Measurements from ENCODE around the gene GBX2.

Gene GBX2

DNA sequence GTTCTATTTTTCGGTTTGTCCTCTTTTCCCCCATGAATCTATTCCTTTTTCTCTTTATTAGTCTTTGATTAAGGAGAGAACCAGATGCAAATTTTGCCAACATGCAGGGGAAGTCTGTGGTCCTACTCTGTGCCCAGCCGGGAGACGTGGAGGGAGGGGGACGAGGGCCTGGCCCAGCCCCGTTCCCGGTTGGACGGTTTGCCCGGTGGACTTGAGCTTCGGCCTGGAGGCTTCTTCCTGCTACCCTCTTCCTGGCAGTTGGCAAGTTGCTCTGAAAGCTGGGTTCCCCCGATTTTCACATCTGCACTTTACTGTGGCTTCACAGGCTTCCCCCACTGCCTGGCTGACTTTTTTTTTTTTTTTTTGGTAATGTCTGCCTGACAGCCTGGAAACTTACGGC is 39.3 kb upstream of the GBX2 start:
- Histone ChIP-seq H3K27me3 (ENCODE audit: insufficient read depth, low read length) (no peaks in the 10 kb centered on the region; the same call in 1 of the 2 replicates), H3K9me3 (ENCODE audit: insufficient read depth, low read depth, low read length) (no peaks in the 10 kb centered on the region), H3K27ac (ENCODE audit: low read length) (no peak overlapping the region), H3K4me1 (ENCODE audit: insufficient read depth, low read length) (no peaks in the 10 kb centered on the region), H3K36me3 (ENCODE audit: insufficient read depth, low read depth, low read length) (no peaks in the 10 kb centered on the region), H3K4me3 (ENCODE audit: low read length) (no peak overlapping the region), H3K9ac (ENCODE audit: low read depth, low read length) (no peak overlapping the region)

DNA sequence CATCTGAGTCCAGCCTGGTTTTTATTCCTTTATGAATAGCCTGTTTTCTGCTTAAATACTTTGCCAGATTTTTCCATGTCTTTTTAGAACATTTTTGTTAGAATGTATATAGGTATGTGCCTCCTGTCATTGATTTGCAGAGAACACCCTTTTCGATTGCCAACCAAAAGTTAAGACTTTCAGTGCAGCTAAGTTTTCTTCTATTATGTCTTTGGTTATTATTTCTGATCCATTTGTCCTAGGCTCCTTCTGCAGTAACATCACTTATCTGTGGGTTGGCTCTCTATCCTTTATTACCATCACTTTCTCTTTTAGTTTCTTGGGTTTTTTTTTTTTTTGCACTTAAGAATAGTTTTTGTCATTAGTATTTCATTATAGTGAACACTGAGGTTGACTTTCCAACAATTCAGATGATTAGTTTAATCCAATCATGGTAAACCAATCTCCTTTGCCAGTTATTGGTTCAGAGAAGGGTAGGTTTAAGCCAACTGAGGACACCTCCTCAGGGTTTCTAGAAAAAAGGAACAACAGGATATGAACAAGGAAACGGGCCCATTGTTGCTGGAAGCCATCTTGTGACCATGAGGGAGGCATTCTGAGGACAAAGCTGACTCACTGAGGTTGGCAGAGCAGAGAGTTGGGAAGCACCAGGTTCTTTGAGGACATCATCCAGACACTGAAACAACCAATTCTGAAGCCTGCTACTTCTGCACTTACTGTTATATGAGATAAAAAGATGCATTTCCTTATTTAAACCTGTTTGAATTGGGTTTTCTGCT is 37.9 kb upstream of the GBX2 start:
- Histone ChIP-seq H3K4me3 (ENCODE audit: low read length) (no peak overlapping the region), H3K27me3 (ENCODE audit: insufficient read depth, low read length) (no peaks in the 10 kb centered on the region; the same call in 1 of the 2 replicates), H3K36me3 (ENCODE audit: insufficient read depth, low read depth, low read length) (no peaks in the 10 kb centered on the region), H3K4me1 (ENCODE audit: insufficient read depth, low read length) (no peaks in the 10 kb centered on the region), H3K9me3 (ENCODE audit: insufficient read depth, low read depth, low read length) (no peaks in the 10 kb centered on the region), H3K9ac (ENCODE audit: low read depth, low read length) (no peak overlapping the region), H3K27ac (ENCODE audit: low read length) (no peak overlapping the region)

DNA sequence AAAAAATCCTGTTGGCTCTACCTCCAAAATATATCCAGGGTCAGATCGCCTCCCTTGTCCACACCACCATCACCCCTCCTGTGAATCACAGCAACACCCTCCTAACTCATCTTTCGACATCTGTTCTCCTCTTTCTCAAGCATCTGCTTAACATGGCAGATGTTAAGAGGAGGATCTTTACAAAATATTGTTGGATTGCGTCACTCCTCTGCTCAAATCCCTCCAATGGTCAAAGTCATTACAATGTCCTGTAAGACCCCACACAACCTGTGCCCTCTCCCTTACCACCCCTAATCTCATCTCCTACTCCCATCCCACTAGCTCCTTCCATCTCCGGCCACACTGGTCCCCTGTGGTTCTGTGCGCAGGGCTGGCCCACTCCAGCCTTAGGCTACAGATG is 36.8 kb upstream of the GBX2 start:
- Histone ChIP-seq H3K4me1 (ENCODE audit: insufficient read depth, low read length) (no peaks in the 10 kb centered on the region), H3K4me3 (ENCODE audit: low read length) (no peak overlapping the region), H3K9me3 (ENCODE audit: insufficient read depth, low read depth, low read length) (no peaks in the 10 kb centered on the region), H3K36me3 (ENCODE audit: insufficient read depth, low read depth, low read length) (no peaks in the 10 kb centered on the region), H3K27ac (ENCODE audit: low read length) (no peak overlapping the region), H3K9ac (ENCODE audit: low read depth, low read length) (no peak overlapping the region), H3K27me3 (ENCODE audit: insufficient read depth, low read length) (no peaks in the 10 kb centered on the region; the same call in 1 of the 2 replicates)

DNA sequence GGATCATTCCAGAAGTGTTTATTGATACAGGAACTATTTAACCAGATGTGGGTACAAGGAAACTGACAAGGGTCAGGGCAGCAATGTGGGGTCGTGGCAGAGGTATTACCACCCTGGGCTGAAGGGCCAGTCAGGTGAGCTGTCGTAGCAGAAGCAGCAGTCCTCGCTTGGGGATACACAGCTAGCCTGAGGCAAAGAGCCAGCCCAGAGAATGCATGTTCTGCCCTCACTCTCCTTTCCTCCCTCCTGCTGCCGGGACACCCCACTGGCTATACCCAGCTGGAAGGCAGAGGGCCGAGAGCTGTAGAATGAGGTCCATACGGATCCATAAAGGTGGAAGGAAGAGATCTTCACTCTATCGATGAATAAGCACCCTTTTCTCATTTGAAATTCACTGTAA is 32.2 kb upstream of the GBX2 start:
- no peaks in the 10 kb centered on the region; the same call in 1 of the 2 replicates for H3K27me3 ChIP-seq (ENCODE audit: insufficient read depth, low read length)
- no peak overlapping the region for H3K27ac ChIP-seq (ENCODE audit: low read length)
- no peak overlapping the region for H3K9ac ChIP-seq (ENCODE audit: low read depth, low read length)
- H3K36me3 ChIP-seq (ENCODE audit: insufficient read depth, low read depth, low read length): no peaks in the 10 kb centered on the region
- H3K4me1 ChIP-seq (ENCODE audit: insufficient read depth, low read length): no peaks in the 10 kb centered on the region
- H3K4me3 ChIP-seq (ENCODE audit: low read length): no peak overlapping the region
- H3K9me3 ChIP-seq (ENCODE audit: insufficient read depth, low read depth, low read length): no peaks in the 10 kb centered on the region

DNA sequence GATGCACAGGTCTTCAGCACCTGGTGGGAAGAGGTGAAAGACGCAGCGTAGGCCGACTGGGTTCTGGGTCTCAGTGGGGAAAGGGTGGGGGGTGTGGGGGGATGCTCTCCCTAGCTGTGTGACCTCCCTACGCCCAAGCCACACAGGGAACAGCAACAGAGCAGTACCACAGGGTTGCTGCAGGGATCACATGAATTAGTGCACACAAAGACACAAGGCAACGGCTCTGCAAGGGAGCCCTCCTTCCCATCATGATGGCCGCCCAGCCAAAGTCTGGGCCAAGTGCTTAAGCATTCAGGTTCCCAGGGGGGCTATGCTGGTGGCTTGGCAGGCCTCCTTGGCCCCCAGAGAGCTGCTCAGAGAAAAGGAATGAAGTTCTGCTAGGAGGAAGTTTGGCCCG is 28.2 kb upstream of the GBX2 start:
- Histone ChIP-seq H3K27me3 (ENCODE audit: insufficient read depth, low read length) (no peaks in the 10 kb centered on the region), H3K36me3 (ENCODE audit: insufficient read depth, low read depth, low read length) (no peaks in the 10 kb centered on the region), H3K9ac (ENCODE audit: low read depth, low read length) (no peak overlapping the region), H3K27ac (ENCODE audit: low read length) (no peak overlapping the region), H3K9me3 (ENCODE audit: insufficient read depth, low read depth, low read length) (no peaks in the 10 kb centered on the region), H3K4me1 (ENCODE audit: insufficient read depth, low read length) (no peaks in the 10 kb centered on the region), H3K4me3 (ENCODE audit: low read length) (no peak overlapping the region)

DNA sequence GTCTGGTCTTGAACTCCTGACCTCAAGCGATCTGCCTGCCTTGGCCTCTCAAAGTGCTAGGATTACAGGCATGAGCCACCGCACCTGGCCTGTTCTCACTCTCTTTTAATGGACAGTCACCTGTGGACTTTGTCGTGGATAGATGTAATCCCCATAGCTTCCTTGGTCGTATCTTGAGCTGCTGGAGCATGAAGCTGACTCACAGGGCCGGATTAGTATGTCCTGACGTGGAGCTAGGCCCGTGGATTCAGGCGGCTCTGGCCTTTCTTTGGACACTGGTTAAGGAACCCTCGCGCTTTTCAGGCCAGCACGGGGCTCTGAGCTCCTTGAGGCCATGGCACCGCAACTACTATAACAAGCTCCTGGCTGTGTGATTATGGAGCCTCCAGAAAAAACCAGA is 27.5 kb upstream of the GBX2 start:
- no peak overlapping the region for H3K27ac ChIP-seq (ENCODE audit: low read length)
- H3K9ac ChIP-seq (ENCODE audit: low read depth, low read length): no peak overlapping the region
- H3K4me1 ChIP-seq (ENCODE audit: insufficient read depth, low read length): no peaks in the 10 kb centered on the region
- no peaks in the 10 kb centered on the region for H3K27me3 ChIP-seq (ENCODE audit: insufficient read depth, low read length)
- no peak overlapping the region for H3K4me3 ChIP-seq (ENCODE audit: low read length)
- H3K9me3 ChIP-seq (ENCODE audit: insufficient read depth, low read depth, low read length): no peaks in the 10 kb centered on the region
- no peaks in the 10 kb centered on the region for H3K36me3 ChIP-seq (ENCODE audit: insufficient read depth, low read depth, low read length)

DNA sequence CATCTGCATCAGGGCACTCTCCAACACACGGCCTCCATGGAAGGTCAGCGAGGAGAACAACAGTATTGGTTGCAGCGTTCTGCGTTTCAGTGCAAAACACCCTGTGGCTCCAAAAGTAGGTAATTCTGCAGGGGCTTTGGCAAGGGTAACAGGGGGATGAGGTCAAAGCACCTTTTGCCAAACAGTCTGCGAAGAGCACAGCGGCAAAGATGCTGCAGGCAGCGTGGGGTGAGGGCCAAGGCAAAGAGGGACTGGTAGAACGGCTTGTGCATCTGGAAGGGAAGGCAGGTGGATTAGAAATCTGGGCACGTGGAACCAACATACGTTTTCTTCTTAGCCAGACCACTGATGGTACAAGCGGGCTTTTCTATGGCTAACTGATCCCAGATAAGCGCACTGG is 26.6 kb upstream of the GBX2 start:
- Histone ChIP-seq H3K36me3 (ENCODE audit: insufficient read depth, low read depth, low read length) (no peaks in the 10 kb centered on the region), H3K9me3 (ENCODE audit: insufficient read depth, low read depth, low read length) (no peaks in the 10 kb centered on the region), H3K27ac (ENCODE audit: low read length) (no peak overlapping the region), H3K9ac (ENCODE audit: low read depth, low read length) (no peak overlapping the region), H3K4me1 (ENCODE audit: insufficient read depth, low read length) (no peaks in the 10 kb centered on the region), H3K27me3 (ENCODE audit: insufficient read depth, low read length) (no peaks in the 10 kb centered on the region), H3K4me3 (ENCODE audit: low read length) (no peak overlapping the region)

DNA sequence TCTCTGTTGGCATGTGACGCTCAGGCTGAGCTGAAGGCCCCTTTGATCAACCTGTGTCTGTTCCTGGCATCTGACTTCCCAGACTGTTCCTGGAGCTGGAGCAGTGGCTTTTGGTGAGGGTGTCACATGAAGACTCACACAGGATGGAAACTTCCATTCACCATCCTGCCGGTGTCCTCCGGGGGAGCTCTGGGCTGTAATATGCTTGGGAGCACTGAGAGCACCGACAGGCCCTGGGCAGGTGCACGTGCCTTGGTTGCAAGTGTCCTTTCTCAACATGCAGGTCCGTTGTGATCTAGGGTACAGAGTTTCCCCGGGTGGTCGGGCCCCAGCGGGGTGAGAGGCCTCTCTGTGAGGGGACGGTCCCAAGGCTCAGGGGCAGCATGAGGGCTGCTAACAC is 24.8 kb upstream of the GBX2 start:
- no peaks in the 10 kb centered on the region for H3K4me1 ChIP-seq (ENCODE audit: insufficient read depth, low read length)
- H3K4me3 ChIP-seq (ENCODE audit: low read length): no peak overlapping the region
- H3K36me3 ChIP-seq (ENCODE audit: insufficient read depth, low read depth, low read length): no peaks in the 10 kb centered on the region
- H3K27me3 ChIP-seq (ENCODE audit: insufficient read depth, low read length): no peaks in the 10 kb centered on the region
- no peak overlapping the region for H3K9ac ChIP-seq (ENCODE audit: low read depth, low read length)
- H3K27ac ChIP-seq (ENCODE audit: low read length): no peak overlapping the region
- no peaks in the 10 kb centered on the region for H3K9me3 ChIP-seq (ENCODE audit: insufficient read depth, low read depth, low read length)

DNA sequence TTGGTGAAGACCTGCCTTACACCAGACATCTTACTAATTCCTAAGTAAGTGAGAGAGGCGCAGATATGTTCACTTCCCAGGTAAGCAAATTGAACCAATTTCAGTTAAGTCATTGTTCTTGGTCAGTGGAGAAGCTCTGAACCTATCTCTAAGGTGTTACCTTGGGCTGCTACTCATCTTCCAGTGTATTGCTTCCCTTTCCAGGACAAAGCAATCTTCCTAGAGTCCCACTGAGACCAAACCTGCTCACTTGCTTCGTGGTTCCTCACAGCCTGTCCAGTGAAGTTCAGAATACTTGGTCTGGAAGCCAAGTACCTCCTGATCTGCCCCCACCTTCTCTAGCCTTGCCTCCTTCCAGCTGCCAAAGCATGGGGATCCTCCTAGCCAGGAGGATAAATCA is 22.5 kb upstream of the GBX2 start:
- Histone ChIP-seq H3K4me1 (ENCODE audit: insufficient read depth, low read length) (no peaks in the 10 kb centered on the region), H3K9me3 (ENCODE audit: insufficient read depth, low read depth, low read length) (no peaks in the 10 kb centered on the region), H3K36me3 (ENCODE audit: insufficient read depth, low read depth, low read length) (no peaks in the 10 kb centered on the region), H3K27me3 (ENCODE audit: insufficient read depth, low read length) (no peaks in the 10 kb centered on the region), H3K27ac (ENCODE audit: low read length) (no peak overlapping the region), H3K9ac (ENCODE audit: low read depth, low read length) (no peak overlapping the region), H3K4me3 (ENCODE audit: low read length) (no peak overlapping the region)

DNA sequence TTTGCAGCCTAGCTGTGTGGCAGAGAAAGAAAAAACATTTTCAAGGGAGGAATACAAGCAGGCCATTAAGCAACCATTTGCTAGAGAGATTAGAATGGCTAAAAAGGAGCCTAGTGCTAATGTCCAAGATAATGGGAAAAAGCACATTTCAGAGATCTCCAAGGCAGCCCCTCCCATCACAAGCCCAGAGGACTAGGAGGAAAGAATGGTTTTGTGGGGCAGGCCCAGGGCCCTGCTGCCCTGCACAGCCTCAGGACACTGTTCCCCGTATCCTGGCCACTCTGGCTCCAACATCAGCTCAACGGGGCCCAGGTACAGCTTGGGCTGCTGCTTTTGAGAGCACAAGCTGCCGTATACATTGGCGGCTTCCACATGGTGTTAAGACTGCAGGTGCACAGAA is 16.5 kb upstream of the GBX2 start:
- Histone ChIP-seq H3K36me3 (ENCODE audit: insufficient read depth, low read depth, low read length) (no peaks in the 10 kb centered on the region), H3K9ac (ENCODE audit: low read depth, low read length) (no peak overlapping the region), H3K27me3 (ENCODE audit: insufficient read depth, low read length) (peaks cover 19% of the 10 kb centered on the region), H3K4me3 (ENCODE audit: low read length) (no peak overlapping the region), H3K27ac (ENCODE audit: low read length) (no peak overlapping the region), H3K4me1 (ENCODE audit: insufficient read depth, low read length) (0 out of 2 replicates have a peak, but pooled peaks cover 6% of the 10 kb centered on the region), H3K9me3 (ENCODE audit: insufficient read depth, low read depth, low read length) (peaks cover 7% of the 10 kb centered on the region)

DNA sequence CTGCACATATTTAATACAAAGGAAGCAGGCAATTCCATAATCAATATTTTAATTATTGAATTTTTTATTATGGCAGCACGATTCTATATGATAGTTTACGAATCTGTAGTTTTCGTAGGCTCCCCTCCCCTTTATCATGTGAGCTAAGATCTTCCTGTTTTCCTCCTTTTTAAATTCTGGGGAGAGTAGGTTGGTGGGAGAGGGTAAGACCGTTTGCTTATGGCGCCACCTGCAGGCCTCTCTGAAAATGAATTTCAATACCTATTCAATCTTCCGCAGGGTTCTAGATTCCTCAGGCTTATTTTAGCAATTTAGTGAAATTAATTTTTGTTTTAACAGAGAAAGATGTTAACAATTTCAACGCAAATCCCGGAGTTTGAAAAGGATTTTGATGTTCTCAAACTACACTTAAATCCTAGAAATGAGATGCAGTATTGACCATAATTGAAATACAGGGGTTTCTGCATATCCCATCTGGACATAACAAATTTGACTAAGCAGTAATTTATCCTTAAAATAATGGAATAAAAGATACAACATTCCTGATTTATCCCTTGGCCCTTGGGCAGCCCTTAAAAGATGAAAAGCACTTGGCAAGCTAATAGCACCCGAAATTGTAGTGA is 12.8 kb upstream of the GBX2 start:
- Histone ChIP-seq H3K9ac (ENCODE audit: low read depth, low read length) (no peak overlapping the region), H3K4me3 (ENCODE audit: low read length) (no peak overlapping the region), H3K27me3 (ENCODE audit: insufficient read depth, low read length) (peaks cover 56% of the 10 kb centered on the region), H3K27ac (ENCODE audit: low read length) (no peak overlapping the region), H3K4me1 (ENCODE audit: insufficient read depth, low read length) (0 out of 2 replicates have a peak, but pooled peaks cover 6% of the 10 kb centered on the region), H3K36me3 (ENCODE audit: insufficient read depth, low read depth, low read length) (no peaks in the 10 kb centered on the region), H3K9me3 (ENCODE audit: insufficient read depth, low read depth, low read length) (peaks cover 7% of the 10 kb centered on the region)

DNA sequence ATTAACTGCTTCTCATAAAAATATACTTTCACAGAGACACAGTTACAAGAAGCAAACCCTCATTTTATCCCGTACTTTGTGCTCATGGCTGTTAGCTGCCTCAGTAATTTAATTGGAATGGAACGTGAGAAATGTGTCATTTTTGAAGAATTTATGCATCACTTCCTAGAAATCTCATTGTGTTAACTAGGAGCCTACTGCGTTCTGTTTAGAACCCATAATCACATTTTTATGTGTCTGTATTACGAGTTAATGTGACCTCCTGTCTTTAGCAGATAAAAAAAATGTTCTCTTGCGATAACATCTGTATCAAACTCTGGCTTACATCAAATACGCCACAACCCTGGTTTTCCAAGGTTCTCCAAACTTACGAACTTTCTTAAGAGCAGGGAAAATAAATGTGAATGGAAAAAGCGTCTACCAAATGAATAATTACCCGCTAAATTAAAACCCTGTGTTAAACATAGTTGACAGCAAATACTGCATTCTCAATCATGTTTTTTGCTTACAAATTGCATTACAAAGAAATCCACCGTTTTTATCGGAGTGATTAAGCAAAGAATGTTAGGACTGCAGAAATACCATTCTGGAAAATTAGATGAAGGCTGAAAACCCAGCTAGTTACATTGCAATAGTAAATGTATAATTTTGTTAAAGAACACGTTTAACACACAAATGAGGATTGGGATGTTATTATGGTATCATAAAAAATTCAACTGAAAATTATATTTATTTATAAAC is 12.1 kb upstream of the GBX2 start:
- Histone ChIP-seq H3K9ac (ENCODE audit: low read depth, low read length) (no peak overlapping the region), H3K36me3 (ENCODE audit: insufficient read depth, low read depth, low read length) (no peaks in the 10 kb centered on the region), H3K27ac (ENCODE audit: low read length) (no peak overlapping the region), H3K9me3 (ENCODE audit: insufficient read depth, low read depth, low read length) (peaks cover 7% of the 10 kb centered on the region), H3K27me3 (ENCODE audit: insufficient read depth, low read length) (peaks cover 63% of the 10 kb centered on the region), H3K4me3 (ENCODE audit: low read length) (no peak overlapping the region), H3K4me1 (ENCODE audit: insufficient read depth, low read length) (peaks cover 7% of the 10 kb centered on the region)

Data from iPS-20b (cell line).